Myocyte (in vitro differentiated cells): ENCODE measurements around the gene GRID1. TPM values are rescaled to one million over a fixed set of nuclear protein-coding genes. Genes with fewer than 3 reads are reported as not detected.
"Not testable (repeated sequence)": the region's sequence is repeated elsewhere in the genome, so short reads cannot be mapped to it uniquely, and the experiment has no call there.

Experiments used
- DNase-seq: peaks from one replicate; pipeline ENCODE4 v3.0.0-alpha.2; 2012; ENCODE audit warnings: low read depth
- total RNA-seq: library from RNA; depleted of rRNA; stranded (reverse); fragments of >200 nt; gene quantifications from 2 replicates; pipeline ENCODE4 v1.2.3, GENCODE V29; 2014

Gene GRID1
- total RNA-seq, 1 donor from 2014 or later, result not detected

DNA sequence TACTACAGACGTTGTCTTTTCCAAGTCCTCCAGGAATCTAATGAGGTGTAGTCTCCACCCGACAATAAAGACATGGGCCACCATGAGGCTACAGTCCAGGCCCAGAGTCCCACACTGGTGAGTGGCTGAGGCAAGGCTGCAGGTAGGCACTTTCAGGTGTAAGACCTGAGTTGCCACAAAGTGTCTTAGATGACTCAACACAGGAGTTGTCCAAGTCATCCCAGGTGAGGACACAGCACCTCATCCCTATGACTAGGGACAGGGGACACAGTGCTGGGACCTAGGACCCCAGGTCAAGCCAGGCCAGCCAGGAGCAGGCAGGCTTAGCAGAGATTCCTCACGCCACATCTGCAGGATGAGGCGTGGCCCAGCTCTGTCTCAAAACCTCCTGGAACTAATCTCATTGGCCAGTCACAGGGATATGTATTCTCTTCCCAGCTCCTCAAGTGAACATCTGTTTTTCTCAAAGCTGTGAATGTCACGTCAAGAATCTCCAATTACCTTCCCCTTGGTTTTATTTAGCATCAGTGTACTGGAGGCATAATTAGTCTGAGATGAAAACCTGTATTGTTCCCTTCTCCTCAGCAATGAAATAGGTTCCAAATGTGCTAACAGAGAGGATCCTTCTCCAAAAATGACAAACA is 254.6 kb downstream of the GRID1 start:
- no peak for DNase-seq

- no peak for DNase-seq
Measured at GRCh38 chr10:86110156-86110786, 256.3 kb downstream of the GRID1 start.

- DNase-seq, result no peak
Measured at GRCh38 chr10:86109421-86109820, 257.2 kb downstream of the GRID1 start.

- no peak for DNase-seq
Measured at GRCh38 chr10:86108696-86109095, 257.9 kb downstream of the GRID1 start.

DNA sequence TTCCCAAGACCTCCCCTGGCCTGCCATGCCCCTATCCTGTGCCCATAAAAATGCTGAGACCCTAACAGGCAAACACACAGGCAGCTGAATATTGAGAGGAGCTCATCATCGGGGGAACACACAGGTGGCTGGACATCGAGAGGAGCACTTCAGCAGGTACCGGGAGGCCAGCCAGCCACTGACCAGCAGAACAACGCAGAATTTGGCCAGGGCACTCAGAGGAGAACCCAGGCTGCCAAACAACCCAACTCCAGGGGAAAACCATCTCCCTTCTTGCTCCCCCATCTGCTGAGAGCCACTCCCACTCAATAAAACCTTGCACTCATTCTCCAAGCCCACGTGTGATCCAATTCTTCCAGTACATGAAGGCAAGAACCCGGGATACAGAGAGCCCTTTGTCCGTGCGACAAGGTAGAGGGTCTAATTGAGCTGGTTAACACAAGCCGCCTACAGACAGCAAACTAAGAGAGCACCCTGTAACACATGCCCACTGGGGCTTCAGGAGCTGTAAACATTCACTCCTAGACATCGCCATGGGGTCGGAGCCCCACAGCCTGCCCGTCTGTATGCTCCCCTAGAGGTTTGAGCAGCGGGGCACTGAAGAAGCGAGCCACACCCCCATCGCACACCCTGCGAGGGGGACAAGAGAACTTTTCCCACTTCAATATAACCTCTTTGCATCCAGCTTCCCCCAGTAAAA is 258.8 kb downstream of the GRID1 start:
- not testable (repeated sequence) for DNase-seq

- DNase-seq, result no peak
Measured at GRCh38 chr10:86107131-86107530, 259.5 kb downstream of the GRID1 start.

GRCh38 chr10:86106616-86107015 is 260.0 kb downstream of the GRID1 start:
- DNase-seq, result no peak

- no peak for DNase-seq
Measured at GRCh38 chr10:86105640-86106039, 261.0 kb downstream of the GRID1 start.

DNA sequence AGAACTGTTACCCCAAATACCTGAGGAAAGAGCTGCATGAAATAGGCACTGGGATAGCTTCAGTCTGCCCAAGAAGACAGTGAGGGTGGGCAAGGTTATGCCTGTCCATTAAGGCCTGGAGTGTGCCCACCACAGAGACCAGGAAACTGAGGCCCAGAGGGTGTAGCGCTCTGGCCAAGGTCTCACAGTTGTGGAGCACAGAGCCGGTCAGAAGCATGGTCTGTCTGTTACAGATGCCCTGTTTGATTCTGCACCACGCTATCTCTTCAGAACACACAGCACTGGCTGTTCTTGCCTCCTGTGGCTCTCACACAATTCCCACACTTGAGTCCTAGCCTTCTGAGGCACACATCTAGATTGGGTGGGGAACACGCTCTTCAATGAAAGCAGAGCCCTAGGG is 261.4 kb downstream of the GRID1 start:
- no peak for DNase-seq

DNA sequence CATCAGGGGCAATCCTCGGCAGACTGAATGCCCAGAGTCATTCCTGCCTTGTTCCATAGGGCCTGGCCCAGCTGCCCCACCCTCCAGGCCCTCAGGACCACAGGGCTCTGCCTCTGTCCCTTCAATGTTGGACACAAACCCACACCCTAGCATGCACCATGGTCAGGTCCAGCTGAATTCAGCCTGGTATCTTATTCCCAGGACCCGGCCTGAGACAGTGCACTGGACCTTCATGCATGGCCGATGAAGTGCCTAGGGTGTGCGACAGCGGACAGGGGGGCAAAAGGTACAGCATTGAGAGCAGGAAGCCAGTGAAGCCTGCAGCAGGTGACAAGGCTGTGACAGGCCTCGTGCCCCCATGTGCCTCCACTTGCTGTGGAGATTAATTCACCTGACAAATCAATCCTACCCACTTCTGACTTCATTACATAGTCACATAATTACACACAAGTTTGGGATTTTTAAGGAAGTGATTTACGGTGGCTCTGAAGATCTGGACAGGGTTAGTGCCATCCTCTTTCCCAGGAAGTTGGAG is 261.9 kb downstream of the GRID1 start:
- no peak for DNase-seq

DNA sequence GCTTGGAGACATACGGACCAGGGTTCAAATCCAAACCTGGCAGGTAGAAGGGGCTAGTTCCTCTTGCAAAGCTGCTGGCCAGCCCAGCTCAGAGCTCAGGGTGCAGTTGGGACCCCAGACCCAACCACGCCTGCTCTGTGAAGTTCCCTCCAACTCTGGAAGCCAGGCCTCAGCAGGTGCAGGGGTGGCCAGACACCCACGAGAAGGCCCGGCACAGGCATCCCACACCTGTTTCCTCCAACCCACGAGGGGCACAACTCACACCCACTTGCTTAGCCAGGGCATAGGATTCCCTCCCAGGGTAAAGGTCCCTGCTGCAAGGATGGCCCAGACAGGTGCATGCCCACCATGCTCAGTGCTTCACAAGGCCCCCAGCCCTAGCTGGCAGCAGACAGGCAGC is 262.4 kb downstream of the GRID1 start:
- DNase-seq, result no peak

DNA sequence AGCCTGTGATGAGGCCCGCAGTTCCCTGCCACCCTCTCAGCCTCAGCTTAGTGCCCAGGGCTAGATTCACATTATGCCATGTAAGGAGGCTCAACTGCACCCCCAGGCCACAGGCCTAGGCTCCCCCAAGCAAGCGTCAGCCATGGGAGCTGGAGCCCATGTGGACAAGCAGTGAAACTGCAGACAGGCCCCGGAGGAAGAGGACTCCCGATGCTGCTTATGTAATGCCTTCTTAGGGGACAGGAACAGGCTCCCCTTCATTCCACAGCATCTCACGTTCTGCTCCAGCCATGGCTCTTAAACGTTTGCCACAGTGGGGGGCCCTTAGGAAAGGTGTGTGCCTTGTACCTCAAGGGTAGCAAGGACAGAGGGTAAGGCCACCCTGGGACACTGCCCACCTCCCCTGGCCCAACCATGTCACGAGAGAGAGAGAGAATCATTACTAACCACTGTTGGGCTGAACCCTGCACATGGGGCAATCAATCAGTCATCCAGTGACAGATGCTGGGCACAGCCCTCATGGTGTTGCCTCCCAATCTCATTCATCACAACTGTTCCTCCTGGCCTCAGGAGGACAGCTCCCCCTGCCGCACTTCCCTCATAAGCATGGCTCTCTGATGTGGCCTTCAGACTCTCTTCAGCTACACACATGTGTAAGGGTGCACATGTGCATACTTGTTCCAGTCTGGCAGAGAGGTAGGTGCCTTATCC is 263.0 kb downstream of the GRID1 start:
- no peak for DNase-seq

DNA sequence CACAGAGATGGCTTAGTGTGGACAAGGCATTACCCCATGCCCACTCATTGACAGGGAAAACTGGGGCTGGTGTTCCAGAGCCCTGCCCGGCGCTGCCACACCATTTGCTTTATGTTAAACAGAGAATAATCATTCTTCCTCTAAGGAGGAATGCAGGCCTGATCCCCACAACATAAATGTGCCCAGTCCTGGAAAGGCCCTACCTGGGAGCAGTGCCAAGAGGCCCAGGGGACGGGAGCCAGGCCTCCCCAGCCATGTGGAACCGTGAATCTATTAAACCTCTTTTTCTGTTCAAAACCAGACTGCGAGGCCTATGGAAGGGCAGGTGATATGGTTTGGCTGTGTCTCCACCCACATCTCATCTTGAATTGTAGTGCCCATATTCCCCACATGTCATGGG is 264.1 kb downstream of the GRID1 start:
- DNase-seq, result no peak

DNA sequence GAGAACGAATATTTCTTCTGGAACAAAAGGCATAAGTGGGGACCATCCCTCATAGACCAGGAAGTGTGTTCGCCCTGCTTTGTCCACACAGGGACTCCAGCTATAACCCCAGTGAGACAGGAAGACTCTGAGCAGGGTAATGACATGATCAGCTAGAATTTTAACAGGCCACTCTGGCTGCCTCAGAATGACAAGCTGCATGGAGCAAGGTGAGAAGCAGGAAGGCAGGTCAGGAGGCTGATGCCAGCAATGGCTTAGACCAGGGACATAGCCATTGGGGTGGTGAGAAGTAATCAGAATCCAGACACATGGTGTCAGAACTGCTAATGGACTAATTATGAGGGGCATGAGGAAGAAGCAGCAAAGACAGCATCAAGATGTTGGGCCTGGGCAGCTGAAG is 264.6 kb downstream of the GRID1 start:
- DNase-seq, result no peak

- no peak for DNase-seq
Measured at GRCh38 chr10:86100581-86101061, 266.0 kb downstream of the GRID1 start.

- DNase-seq, result no peak
Measured at GRCh38 chr10:86099542-86100334, 266.9 kb downstream of the GRID1 start.

DNA sequence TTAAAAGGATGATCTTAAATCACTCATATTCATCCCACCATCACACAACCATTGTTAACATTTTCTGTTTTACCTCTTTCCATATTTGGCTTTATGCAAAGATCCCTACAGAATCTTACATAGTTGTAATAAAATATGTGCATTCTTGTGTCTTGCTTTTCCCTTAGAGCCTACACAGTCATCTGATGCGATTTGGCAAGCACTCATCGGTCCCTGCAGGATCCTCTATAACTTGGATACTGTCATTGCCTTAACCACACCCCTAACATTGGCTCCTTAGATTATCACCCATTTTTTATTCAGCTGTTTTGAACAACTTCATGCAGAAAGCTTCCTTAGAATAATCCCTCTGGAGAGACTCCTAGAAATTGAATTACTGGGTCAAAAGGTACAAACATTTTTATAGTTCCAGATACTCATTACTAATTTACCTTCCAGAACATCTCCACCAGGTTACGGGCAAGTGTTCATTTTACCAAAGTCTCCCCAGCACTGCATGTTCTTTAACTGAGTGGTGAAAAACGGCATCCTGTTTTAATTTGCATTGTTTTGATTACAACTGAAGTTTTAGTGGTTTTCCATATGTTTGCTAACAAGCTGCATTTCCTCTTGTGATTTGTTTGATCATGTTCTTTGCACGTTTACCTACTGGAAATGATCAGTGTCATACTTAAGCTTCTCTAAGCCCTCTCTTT is 268.3 kb downstream of the GRID1 start:
- DNase-seq, result no peak

DNA sequence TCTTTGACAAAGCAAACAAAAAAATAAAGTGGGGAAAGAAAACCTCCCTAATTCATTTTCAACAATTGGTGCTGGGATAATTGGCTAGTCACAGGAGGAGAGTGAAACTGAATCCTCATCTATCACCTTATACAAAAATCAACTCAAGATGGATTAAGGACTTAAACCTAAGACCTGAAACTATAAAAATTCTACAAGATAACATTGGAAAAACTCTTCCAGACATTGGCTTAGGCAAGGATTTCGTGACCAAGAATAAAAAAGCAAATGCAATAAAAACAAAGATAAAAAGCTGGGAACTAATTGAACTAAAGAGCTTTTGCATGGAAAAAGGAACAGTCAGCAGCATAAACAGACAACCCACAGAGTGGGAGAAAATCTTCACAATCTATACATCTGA is 271.5 kb downstream of the GRID1 start:
- DNase-seq, result not testable (repeated sequence)

- DNase-seq, result not testable (repeated sequence)
Measured at GRCh38 chr10:86092311-86092710, 274.3 kb downstream of the GRID1 start.

- DNase-seq, result no peak
Measured at GRCh38 chr10:86091216-86091615, 275.4 kb downstream of the GRID1 start.
